ENCODE data around the gene SHISA9.

Gene SHISA9

GRCh38 chr16:12936391-12936790 is 35.0 kb downstream of the SHISA9 start:
- no peaks in the 10 kb centered on the region for H4K20me1 ChIP-seq (ENCODE audit: insufficient read depth, low read length)
- H3K27me3 ChIP-seq (ENCODE audit: insufficient read depth, low read length) = no peaks in the 10 kb centered on the region
- no peaks in the 10 kb centered on the region for H3K36me3 ChIP-seq (ENCODE audit: insufficient read depth, low read length)
- H3K4me2 ChIP-seq (ENCODE audit: low read length) = no peak overlapping the region
- no peaks in the 10 kb centered on the region for H3K4me1 ChIP-seq (ENCODE audit: insufficient read depth, low read length, severe bottlenecking)
- TF ChIP-seq CTCF (IDR thresholded peaks at IDR 0.05; ENCODE audit: low read length) = no peak
- TF ChIP-seq EZH2 (IDR thresholded peaks at IDR 0.05; ENCODE audit: borderline replicate concordance, low read length) = no peak
- H3F3A ChIP-seq (ENCODE audit: insufficient read depth, low read length) = no peaks in the 10 kb centered on the region
- no peaks in the 10 kb centered on the region for H3K79me2 ChIP-seq (ENCODE audit: insufficient read depth, low read length)
- H3K27ac ChIP-seq (ENCODE audit: low read depth, low read length, poor library complexity, severe bottlenecking) = no peak overlapping the region
- no peaks in the 10 kb centered on the region for H3K9me3 ChIP-seq (ENCODE audit: low read length)
- H3K4me3 ChIP-seq (ENCODE audit: low read depth, low read length, poor library complexity, severe bottlenecking) = no peak overlapping the region
- H2AFZ ChIP-seq (ENCODE audit: low read length) = no peak overlapping the region
- no peaks in the 10 kb centered on the region for H3K9me2 ChIP-seq (ENCODE audit: low read depth, low read length)
- H3K9ac ChIP-seq (ENCODE audit: low read length) = no peak overlapping the region

GRCh38 chr16:12941896-12942295 is 40.5 kb downstream of the SHISA9 start:
- Histone ChIP-seq H3K27me3 (ENCODE audit: insufficient read depth, low read length) (no peaks in the 10 kb centered on the region), H3K4me1 (ENCODE audit: insufficient read depth, low read length, severe bottlenecking) (no peaks in the 10 kb centered on the region), H3K4me2 (ENCODE audit: low read length) (no peak overlapping the region), H3K36me3 (ENCODE audit: insufficient read depth, low read length) (no peaks in the 10 kb centered on the region), H3K9me2 (ENCODE audit: low read depth, low read length) (no peaks in the 10 kb centered on the region), H3K9me3 (ENCODE audit: low read length) (no peaks in the 10 kb centered on the region), H3K4me3 (ENCODE audit: low read depth, low read length, poor library complexity, severe bottlenecking) (no peak overlapping the region), H2AFZ (ENCODE audit: low read length) (no peak overlapping the region), H3F3A (ENCODE audit: insufficient read depth, low read length) (no peaks in the 10 kb centered on the region), H3K79me2 (ENCODE audit: insufficient read depth, low read length) (no peaks in the 10 kb centered on the region), H3K9ac (ENCODE audit: low read length) (no peak overlapping the region), H4K20me1 (ENCODE audit: insufficient read depth, low read length) (no peaks in the 10 kb centered on the region), H3K27ac (ENCODE audit: low read depth, low read length, poor library complexity, severe bottlenecking) (no peak overlapping the region)
- TF ChIP-seq CTCF (IDR thresholded peaks at IDR 0.05; ENCODE audit: low read length) (no peak), EZH2 (IDR thresholded peaks at IDR 0.05; ENCODE audit: borderline replicate concordance, low read length) (no peak)

GRCh38 chr16:12942861-12943260 is 41.5 kb downstream of the SHISA9 start:
- Histone ChIP-seq H4K20me1 (ENCODE audit: insufficient read depth, low read length) (no peaks in the 10 kb centered on the region), H2AFZ (ENCODE audit: low read length) (no peak overlapping the region), H3K4me2 (ENCODE audit: low read length) (no peak overlapping the region), H3K36me3 (ENCODE audit: insufficient read depth, low read length) (no peaks in the 10 kb centered on the region), H3K4me1 (ENCODE audit: insufficient read depth, low read length, severe bottlenecking) (no peaks in the 10 kb centered on the region), H3F3A (ENCODE audit: insufficient read depth, low read length) (no peaks in the 10 kb centered on the region), H3K27ac (ENCODE audit: low read depth, low read length, poor library complexity, severe bottlenecking) (no peak overlapping the region), H3K9me2 (ENCODE audit: low read depth, low read length) (no peaks in the 10 kb centered on the region), H3K9ac (ENCODE audit: low read length) (no peak overlapping the region), H3K4me3 (ENCODE audit: low read depth, low read length, poor library complexity, severe bottlenecking) (no peak overlapping the region), H3K9me3 (ENCODE audit: low read length) (no peaks in the 10 kb centered on the region), H3K79me2 (ENCODE audit: insufficient read depth, low read length) (no peaks in the 10 kb centered on the region), H3K27me3 (ENCODE audit: insufficient read depth, low read length) (no peaks in the 10 kb centered on the region)
- no peak for TF ChIP-seq CTCF (IDR thresholded peaks at IDR 0.05; ENCODE audit: low read length)
- no peak for TF ChIP-seq EZH2 (IDR thresholded peaks at IDR 0.05; ENCODE audit: borderline replicate concordance, low read length)

Measured in OCI-LY1 (cell line).